ENCODE results near the gene ITM2B.

Gene ITM2B

GRCh38 chr13:48296528-48296927 is 63.5 kb downstream of the ITM2B start:
- DNase-seq: no peak
- TF ChIP-seq GATA1 (IDR thresholded peaks at IDR 0.05; ENCODE audit: low read depth, low read length): no peak
- no peak for TF ChIP-seq POLR2A (IDR thresholded peaks at IDR 0.05; ENCODE audit: low read length)

GRCh38 chr13:48297131-48297786 is 64.3 kb downstream of the ITM2B start:
- peak in 1 of 2 experiments; percentile 18 for DNase-seq
- TF ChIP-seq GATA1 (IDR thresholded peaks at IDR 0.05; ENCODE audit: low read depth, low read length) (no peak), POLR2A (IDR thresholded peaks at IDR 0.05; ENCODE audit: low read length) (no peak)

GRCh38 chr13:48299591-48299990 is 66.6 kb downstream of the ITM2B start:
- DNase-seq: no peak
- no peak for TF ChIP-seq POLR2A (IDR thresholded peaks at IDR 0.05; ENCODE audit: low read length)
- no peak for TF ChIP-seq GATA1 (IDR thresholded peaks at IDR 0.05; ENCODE audit: low read depth, low read length)

GRCh38 chr13:48302871-48303358 is 69.9 kb downstream of the ITM2B start:
- TF ChIP-seq POLR2A (IDR thresholded peaks at IDR 0.05; ENCODE audit: low read length) (no peak), GATA1 (IDR thresholded peaks at IDR 0.05; ENCODE audit: low read depth, low read length) (no peak)
- peak in 1 of 2 experiments; percentile 83 for DNase-seq

GRCh38 chr13:48303359-48304142 is 70.5 kb downstream of the ITM2B start, which contains the start of gene RB1:
TSS of gene RB1 (plus strand) at chr13:48303751. CDS start at chr13:48303913, 162 bp downstream.
- TF ChIP-seq GATA1 (IDR thresholded peaks at IDR 0.05; ENCODE audit: low read depth, low read length) (no peak), POLR2A (IDR thresholded peaks at IDR 0.05; ENCODE audit: low read length) (peak; percentile 98)
- peak; percentile 95 to 97 for DNase-seq

GRCh38 chr13:48304143-48304876 is 71.3 kb downstream of the ITM2B start:
- TF ChIP-seq POLR2A (IDR thresholded peaks at IDR 0.05; ENCODE audit: low read length): no peak
- TF ChIP-seq GATA1 (IDR thresholded peaks at IDR 0.05; ENCODE audit: low read depth, low read length): no peak
- peak; percentile 62 to 72 for DNase-seq

GRCh38 chr13:48311223-48311622 is 78.2 kb downstream of the ITM2B start:
- no peak for DNase-seq
- TF ChIP-seq POLR2A (IDR thresholded peaks at IDR 0.05; ENCODE audit: low read length): no peak
- no peak for TF ChIP-seq GATA1 (IDR thresholded peaks at IDR 0.05; ENCODE audit: low read depth, low read length)

- TF ChIP-seq GATA1 (IDR thresholded peaks at IDR 0.05; ENCODE audit: low read depth, low read length): no peak
- TF ChIP-seq POLR2A (IDR thresholded peaks at IDR 0.05; ENCODE audit: low read length): no peak
- peak in 1 of 2 experiments; percentile 31 for DNase-seq
These were observed 83.1 kb downstream of the ITM2B start for GRCh38 chr13:48315969-48316650.

GRCh38 chr13:48316826-48317510 is 84.0 kb downstream of the ITM2B start:
- no peak for TF ChIP-seq POLR2A (IDR thresholded peaks at IDR 0.05; ENCODE audit: low read length)
- no peak for TF ChIP-seq GATA1 (IDR thresholded peaks at IDR 0.05; ENCODE audit: low read depth, low read length)
- DNase-seq: peak in 1 of 2 experiments; percentile 13

- no peak for DNase-seq
- no peak for TF ChIP-seq POLR2A (IDR thresholded peaks at IDR 0.05; ENCODE audit: low read length)
- no peak for TF ChIP-seq GATA1 (IDR thresholded peaks at IDR 0.05; ENCODE audit: low read depth, low read length)
These were observed 84.7 kb downstream of the ITM2B start for GRCh38 chr13:48317511-48318376.

GRCh38 chr13:48318377-48318811 is 85.4 kb downstream of the ITM2B start:
- DNase-seq: no peak
- TF ChIP-seq GATA1 (IDR thresholded peaks at IDR 0.05; ENCODE audit: low read depth, low read length) (no peak), POLR2A (IDR thresholded peaks at IDR 0.05; ENCODE audit: low read length) (no peak)

Measured in erythroblast (primary cell).